ENCODE measurements around the gene MEG3.
A peak's percentile ranks its signal among the peaks of the same experiment; 100 is the strongest.

The MEG3 gene

DNA sequence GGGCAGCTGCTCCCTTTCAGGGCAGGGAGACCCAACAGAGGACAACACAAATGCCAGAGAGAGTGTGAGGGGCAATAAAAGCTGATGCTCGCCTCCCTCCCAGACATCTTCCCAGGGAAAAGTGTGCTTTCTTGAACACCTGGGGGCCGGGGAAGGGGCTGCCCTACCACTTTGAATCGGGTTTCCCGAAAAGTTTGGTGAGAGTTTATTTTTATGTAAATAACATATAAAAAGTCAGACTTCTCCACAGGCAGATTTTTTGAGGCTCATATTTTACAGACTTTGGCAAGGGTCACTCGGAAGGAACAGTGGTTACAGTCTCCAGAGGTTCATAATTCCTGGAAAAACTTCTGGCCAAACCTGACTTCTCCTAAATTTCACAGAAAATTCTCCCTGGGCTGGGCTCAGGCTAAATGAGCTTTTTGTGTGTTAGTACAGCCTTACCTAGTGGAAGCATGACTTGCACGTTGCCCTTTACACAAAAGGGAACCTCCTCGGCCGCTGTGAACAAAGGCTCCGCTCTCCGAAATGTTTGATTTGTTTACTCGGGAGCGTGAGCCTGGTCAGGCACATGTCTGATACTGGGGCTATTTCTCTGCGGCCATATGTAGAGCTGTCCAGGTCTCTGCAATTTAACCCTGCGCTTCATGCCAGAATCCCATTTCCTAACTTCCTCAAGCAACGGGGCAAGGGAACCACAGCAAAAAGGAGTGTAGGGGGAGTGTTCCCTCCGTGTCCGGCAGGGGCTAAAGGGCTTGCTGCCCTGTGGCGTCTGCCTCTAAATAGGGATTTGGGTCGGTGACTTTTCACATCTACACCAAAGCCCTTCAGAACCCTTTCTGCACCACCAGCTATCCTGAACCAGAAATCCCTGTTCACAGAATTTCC, 74.2 kb downstream of the MEG3 start:
- DNase-seq = no peak

DNA sequence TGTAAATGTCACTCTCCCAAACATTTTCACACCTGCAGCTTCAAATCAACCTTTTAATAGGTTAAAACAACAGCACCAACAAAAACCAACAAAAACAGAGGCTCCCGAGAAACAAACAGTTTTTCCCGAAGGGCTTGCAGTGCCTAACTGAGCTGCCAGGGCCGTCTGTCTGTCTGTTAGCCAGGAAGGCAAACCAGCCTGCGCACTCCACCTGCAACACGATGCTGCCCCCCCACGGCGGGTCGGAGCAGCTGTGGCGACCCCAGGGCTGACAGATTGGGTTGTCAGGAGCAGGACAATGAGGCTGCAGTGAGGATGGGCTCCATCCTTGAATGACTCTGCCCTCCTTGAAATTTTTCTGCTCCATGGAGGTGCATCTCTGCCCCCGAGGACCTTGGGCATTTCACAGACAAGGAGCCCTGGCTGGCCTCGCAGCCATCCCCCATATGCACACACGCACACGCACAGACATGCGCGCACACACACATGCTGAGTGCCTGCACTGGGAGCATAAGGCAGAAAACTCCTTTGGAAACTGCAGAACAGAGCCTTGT, 75.0 kb downstream of the MEG3 start:
- DNase-seq = peak; percentile 34

DNA sequence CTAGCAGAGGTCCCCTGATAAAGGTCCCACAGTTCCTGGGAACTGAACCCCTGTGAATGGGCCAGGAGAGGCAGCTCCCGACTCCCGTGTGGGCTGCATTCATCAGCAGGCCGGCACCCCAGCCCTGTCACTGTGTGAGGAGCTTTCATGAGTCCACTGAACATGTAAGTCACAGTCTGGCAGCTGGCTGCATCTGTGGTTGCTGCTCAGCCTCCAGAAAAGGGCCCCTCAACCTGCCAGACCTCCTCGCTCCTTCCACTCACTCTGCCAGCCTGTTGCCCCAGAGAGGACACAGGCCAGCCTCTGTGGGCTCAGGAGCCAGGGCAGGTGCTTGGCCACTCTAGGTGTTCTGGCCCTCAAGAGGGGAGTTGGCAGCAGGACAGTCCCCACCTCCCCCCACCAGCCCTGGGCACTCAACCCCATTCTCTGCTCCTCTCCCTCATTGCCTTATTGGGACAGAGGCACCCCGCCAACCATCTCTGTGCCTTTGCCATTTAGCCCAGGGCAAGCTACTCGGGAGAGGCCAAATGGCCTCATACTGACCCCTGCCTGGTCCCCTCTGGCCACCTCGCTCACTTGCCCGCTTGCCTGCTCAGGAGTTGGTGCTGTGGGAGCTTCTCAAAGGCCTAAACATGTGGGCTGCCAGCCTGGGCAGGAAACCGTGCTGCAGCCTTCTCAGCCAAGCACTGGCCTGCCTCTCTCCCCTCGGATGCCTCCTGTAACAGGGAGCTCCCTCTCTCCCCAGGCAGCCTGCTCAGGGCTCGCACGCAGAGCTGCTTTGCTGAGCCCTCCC, 75.7 kb downstream of the MEG3 start:
- DNase-seq = no peak

DNA sequence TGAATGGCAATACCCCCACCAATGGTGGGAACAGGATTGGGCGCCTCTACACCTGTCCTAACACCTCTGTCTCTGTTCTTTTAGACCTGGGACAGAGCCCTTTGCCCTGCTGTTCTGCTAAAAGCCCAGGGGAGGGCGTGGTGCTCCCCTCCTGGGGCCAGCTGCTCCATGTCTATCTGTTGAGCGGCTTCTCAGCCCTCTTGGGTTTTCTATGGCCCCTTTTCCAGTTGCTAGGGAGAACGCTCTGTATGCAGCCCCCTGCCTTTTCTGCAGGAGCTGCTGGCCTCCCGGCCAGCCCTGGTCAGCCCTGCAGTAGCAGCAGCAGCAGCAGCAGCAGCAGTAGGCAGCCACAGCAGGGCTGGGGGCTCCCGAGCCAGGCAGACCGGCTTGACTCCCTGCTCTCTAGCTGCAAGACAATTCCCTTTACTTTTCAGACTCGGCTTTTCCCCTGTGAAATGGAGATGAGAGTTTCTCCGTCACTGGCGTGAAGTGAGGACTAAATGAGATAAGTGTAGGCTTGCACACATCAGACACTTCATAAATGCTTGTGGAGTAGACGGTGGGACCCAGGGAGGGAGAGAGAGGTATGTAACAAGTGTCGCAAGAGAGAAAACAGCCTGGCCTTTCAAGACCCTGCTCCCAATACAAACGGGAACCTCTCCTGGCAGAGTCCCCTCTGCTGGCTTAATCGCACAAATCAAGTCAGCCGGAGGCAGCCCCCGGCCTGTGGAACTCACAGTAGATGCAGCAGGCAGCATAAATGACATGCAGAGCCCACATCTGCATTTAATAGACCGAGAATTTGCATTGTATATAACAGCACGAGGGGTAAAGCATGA, 76.6 kb downstream of the MEG3 start:
- DNase-seq = no peak

DNA sequence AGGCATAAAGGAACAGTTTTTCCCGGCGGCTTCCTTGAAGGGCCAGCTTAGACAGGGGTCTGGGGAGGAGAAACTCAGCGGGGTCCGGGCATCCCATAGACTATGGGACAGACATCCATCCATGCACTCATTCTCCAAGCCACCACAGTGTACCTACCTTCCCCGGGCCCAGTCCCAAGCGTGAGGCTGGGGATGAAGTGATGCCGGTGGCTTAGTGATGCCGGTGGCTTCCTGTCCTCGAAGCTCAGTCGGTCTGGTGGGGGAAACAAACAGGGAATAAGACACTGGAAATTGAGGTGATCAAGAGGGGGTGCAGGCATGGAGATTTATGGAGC, 77.2 kb downstream of the MEG3 start:
- DNase-seq = no peak

DNA sequence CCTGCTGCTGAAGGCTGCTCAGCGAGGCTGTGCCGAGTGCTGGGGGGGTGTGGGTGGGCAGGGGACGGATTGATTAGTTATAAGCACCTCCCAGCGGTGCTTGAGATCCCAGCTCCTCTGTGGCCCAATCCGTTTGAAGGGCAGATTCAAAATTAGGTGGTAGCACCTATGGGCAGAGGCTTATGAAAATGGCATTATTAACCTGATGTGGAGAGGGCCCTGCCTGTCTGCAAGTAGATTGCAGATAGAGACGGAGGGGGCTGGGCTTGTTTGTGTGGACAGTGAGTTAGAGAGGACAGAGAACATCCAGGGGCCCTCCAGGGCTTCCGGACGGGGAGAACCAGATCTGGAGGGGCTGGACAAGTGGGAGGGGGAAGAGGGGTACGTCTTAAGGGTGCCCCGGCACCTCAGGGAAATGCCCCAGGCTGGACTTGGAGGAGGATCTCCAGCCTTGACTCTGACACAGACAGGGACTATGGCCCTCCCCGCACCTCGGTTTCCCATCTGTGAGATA, 77.8 kb downstream of the MEG3 start, which contains the start of gene RTL1:
Gene RTL1, minus strand, starts transcription at position 51 of the 514 bp plus-strand sequence. CDS start 18,934 bp downstream, outside the sequence.
- no peak for DNase-seq

DNA sequence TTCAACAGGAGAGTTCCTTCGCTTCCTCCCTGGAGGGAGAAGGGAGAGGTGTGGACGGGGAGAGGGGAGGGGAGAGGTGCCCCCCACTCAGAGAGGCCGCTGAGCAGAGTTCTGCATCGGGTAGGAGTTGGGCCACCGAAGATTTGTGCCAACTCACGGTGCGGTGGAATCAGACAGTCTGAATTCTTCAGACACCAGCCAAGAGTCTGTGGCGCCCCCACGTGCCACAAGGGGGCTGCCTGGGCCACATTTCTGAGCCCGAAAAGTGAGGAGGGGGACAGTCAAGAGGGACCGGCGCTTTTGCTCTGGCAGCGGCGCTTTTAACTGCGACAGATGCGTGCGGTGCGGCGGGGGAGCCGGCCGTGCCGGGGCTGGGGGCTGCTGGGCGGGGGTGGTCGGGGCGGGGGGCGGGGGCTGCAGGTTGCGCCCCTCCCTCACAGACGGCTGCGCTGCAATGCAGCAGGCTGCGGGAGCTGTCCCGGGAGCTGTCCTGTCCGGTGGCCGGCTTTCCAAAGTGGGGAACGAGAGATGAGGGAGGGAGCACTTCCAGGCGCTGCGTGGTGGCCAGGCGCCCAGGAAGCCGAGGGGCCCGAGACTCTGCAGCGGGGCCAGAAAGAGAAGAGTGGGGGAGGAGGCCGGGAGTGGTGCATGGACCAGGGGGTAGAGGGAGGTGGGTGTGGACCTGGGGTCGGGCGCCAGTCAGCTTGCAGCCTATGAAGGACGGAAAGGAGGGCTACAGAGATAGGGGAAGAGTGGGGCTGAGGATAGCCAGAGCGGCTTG, 78.6 kb downstream of the MEG3 start:
- no peak for DNase-seq

DNA sequence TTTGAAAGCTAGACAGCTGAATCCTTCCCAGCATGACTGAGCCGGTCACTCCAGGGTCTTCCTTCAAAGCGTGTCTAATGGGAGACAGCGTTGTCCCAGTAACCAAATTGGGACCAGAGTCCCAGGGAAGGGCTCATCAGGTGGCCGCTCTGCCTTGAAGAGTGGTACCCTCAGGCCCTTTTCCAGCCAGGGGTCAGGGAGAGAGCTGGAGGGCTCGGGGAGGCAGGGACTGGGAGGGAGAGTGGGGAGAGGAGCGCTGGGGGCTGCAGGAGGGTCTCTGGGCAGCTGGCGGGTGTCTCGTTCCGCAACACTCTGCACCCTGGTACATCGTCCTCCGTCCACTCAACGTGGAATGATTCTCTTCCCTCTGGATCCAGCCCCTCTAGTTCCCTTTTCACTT, 79.2 kb downstream of the MEG3 start:
- no peak for DNase-seq

DNA sequence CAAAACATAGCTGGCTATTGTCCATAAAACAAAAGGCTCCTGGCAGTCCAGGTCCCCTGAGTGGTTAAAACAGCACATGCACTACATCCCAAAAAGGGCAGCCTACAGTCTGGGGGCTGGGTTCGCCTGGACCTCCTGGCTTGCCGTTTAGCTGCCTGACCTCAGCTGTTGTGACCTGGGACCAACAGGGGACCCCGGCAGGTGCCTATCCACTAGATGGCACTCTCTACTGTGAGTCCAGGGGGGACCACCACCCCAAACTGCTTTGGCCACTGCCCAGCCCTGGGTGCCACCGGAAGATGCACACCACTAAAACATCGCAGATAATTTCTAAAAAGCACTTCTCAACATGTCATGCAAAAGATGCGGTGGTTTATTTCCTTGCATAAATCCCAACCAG, 80.5 kb downstream of the MEG3 start:
- no peak for DNase-seq

DNA sequence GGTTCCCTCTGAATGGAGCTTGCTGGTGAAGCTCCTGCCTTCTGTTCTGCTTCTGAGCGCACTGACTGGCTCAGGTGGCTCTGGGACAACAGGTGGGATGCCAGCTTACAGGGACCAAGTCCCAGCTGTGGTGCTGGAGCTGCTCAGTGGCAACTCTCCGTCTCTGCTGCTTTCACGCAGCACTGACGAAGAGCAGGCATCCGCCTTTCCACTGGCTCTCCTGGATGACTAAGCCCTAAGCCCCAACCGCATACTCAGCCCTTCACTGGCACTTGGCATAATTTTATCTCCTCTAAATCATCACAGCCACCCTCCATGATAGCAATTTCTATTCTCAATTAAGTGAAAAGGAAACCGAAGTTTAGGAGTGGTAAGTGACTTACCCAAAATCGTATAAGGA, 81.3 kb downstream of the MEG3 start:
- no peak for DNase-seq

DNA sequence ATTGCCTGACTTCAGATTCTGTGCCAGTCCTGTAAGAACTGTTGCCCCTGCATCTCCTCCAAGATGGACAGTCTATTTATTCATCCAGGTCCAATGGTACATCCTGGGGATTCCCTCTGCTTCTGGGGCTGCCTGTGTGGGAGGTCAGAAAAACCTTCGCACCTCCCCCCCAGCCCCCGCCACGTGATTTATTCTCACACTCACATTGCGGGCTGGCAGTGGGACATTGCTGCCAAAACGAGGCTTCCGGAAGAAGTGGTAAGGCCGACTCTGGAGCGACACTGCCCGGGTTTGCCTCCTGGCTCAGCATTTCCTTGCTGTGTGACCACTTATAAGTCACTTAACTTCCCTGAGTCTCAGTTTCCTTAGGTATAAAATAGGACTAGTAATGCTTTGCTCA, 83.5 kb downstream of the MEG3 start:
- DNase-seq = no peak

Measured in activated CD4-positive, alpha-beta T cell treated with anti-CD3 and anti-CD28 coated beads, Interleukin-10, Interleukin-2, amounts not matched to agents 100 ng/mL and 50 ng/mL, durations not matched to agents 16 hours and 8 hours (primary cell).